Tibial artery (tissue), 4 donors: ENCODE results near the gene UCMA.

Experiments used
- DNase-seq, 2 donors: peaks; one replicate each; pipeline ENCODE4 v3.0.0-alpha.2; 2019
- H3K27ac ChIP-seq, 2 donors: fragments of 200-600 bp; sonication (generic) in 1 of 2; 1 replicate in 1 of 2; 2 replicates in 1 of 2; pipeline ENCODE4 v1.5.1; 2018 to 2019; ENCODE audit warnings: mild to moderate bottlenecking in 1 of 2
- H3K27me3 ChIP-seq, 2 donors: fragments of 200-600 bp; sonication (generic) in 1 of 2; one replicate each; pipeline versions ENCODE4 v1.5.1 to v1.6.0; 2016 to 2019
- H3K36me3 ChIP-seq, 3 donors: fragments of 200-600 bp; sonication (generic) in 2 of 3; one replicate each; pipeline ENCODE4 v1.5.1; 2016 to 2019; ENCODE audit warnings: mild to moderate bottlenecking in 2 of 3
- H3K4me1 ChIP-seq, 4 donors: fragments of 200-600 bp; sonication (generic) in 2 of 4; 1 replicate in 3 of 4; 2 replicates in 1 of 4; pipeline ENCODE4 v1.5.1; 2016 to 2019
- H3K4me3 ChIP-seq, 2 donors: fragments of 200-600 bp; sonication (generic) in 1 of 2; 1 replicate in 1 of 2; 2 replicates in 1 of 2; pipeline ENCODE4 v1.5.1; 2018 to 2019; ENCODE audit warnings: mild to moderate bottlenecking in 2 of 2
- H3K9me3 ChIP-seq, 3 donors: fragments of 200-600 bp; sonication (generic) in 1 of 3; one replicate each; pipeline ENCODE4 v1.5.1; 2016 to 2019
- CTCF ChIP-seq, 2 experiments: fragments of 200-600 bp in 1 of 2; fragments of 450-650 bp in 1 of 2; IDR thresholded peaks; one replicate each; pipeline ENCODE4 v1.5.1; 2017 to 2019; ENCODE audit warnings: antibody characterized with exemption in 2 of 2, mild to moderate bottlenecking in 1 of 2, moderate library complexity in 1 of 2
- intact Hi-C: fragments of 100-400 bp; cut with DNase I; formaldehyde crosslinking; loops from one replicate; pipeline ENCODE4 v1.15.0; 2023; ENCODE audit warnings: low total_unique reads

The UCMA gene

DNA sequence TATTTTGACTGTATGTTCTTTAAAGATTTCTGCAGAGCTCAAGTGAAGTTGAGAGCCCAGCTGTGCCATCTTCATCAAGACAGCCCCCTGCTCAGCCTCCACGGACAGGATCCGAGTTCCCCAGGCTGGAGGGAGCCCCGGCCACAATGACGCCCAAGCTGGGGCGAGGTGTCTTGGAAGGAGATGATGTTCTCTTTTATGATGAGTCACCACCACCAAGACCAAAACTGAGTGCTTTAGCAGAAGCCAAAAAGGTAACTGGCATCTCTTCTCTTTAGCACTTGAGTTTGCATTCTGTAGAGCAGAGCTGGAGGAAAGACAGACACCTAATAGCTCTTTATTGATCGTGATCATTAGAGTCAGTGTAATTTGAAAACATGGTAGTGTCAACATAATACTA is 39.2 kb downstream of the UCMA start:
- Histone ChIP-seq H3K9me3 (no peaks in the 10 kb centered on the region), H3K4me1 (peaks cover 0 to under 1% (median under 1%) of the 10 kb centered on the region in 4 donors), H3K36me3 (no peaks in the 10 kb centered on the region), H3K27ac (no peak overlapping the region), H3K4me3 (no peak overlapping the region), H3K27me3 (no peaks in the 10 kb centered on the region)
- no peak for DNase-seq
- intact Hi-C loops: no loop called here
- TF ChIP-seq CTCF (IDR thresholded peaks at IDR 0.05): no peak

DNA sequence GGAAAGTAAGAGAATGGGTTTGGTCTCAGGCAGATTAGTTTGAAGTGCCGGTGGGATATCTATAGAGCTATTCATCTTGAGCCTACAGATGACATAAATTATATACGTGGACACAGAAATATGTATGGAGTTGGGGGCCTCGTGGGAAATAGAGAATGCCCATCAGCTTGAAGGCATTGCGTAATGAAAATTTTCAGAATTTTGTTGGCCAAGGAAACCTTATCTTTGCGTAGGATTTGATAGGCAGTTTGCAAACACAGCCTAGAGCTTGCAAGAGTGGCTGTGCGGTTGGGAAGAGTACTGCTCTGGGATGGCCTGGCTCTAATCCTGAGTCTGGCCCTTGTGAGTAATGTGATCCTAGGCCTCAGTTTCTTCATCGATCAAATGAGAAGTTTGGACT is 40.5 kb downstream of the UCMA start:
- no peak for TF ChIP-seq CTCF (IDR thresholded peaks at IDR 0.05)
- Histone ChIP-seq H3K36me3 (no peaks in the 10 kb centered on the region), H3K4me3 (no peak overlapping the region), H3K4me1 (peaks cover 0 to 5% (median 1%) of the 10 kb centered on the region in 4 donors), H3K27ac (no peak overlapping the region), H3K9me3 (no peaks in the 10 kb centered on the region), H3K27me3 (no peaks in the 10 kb centered on the region)
- no peak for DNase-seq
- intact Hi-C loops: no loop called here

DNA sequence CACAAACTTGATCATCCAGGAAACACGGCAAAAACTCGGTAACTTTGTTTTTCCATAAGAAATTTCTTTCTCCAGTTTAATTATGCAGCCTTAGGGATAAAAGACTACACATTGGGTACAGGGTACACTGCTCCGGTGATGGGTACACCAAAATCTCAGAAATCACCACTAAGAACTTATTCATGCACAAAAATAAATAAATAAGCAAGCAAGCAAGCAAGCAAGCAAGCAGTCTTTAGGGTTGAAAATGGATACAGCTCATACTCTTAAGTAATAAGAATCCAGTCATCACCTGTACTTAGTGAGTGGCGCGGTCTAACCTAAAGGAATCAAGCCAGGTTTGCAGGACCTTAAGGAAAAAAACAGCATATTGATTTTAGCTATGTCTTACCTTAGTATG is 42.8 kb downstream of the UCMA start:
- intact Hi-C loops: no loop called here
- H3K27ac ChIP-seq: no peak overlapping the region
- peaks cover 0 to 5% (median 1%) of the 10 kb centered on the region in 4 donors for H3K4me1 ChIP-seq
- H3K4me3 ChIP-seq: no peak overlapping the region
- H3K27me3 ChIP-seq: no peaks in the 10 kb centered on the region
- TF ChIP-seq CTCF (IDR thresholded peaks at IDR 0.05): no peak
- H3K9me3 ChIP-seq: no peaks in the 10 kb centered on the region
- no peaks in the 10 kb centered on the region for H3K36me3 ChIP-seq
- DNase-seq: no peak

- DNase-seq: no peak
- Histone ChIP-seq H3K27ac (no peak overlapping the region), H3K4me3 (no peak overlapping the region), H3K36me3 (no peaks in the 10 kb centered on the region), H3K9me3 (no peaks in the 10 kb centered on the region), H3K27me3 (no peaks in the 10 kb centered on the region), H3K4me1 (peaks cover 0 to 5% (median 1%) of the 10 kb centered on the region in 4 donors)
- intact Hi-C loops: no loop called here
- TF ChIP-seq CTCF (IDR thresholded peaks at IDR 0.05): no peak
Observed at GRCh38 chr10:13190816-13191215, 43.4 kb downstream of the UCMA start.

DNA sequence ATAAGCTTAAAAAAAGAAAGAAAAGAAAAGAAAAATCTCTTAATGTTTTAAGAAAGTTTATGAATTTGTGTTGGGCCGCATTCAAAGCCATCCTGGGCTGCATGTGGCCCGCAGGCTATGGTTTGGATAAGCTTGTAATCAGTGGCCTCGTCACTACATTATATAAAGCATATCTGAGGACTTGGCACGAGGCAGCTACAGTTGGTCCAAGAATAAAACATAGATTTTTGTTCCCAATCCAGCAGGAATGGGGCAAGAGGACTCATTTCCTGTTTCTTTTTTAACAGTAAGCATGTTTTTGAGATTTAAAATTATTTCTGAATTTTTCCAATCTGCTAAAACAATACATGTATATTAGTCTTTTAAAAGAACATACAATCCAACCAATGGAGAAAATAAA is 44.2 kb downstream of the UCMA start:
- Histone ChIP-seq H3K27me3 (no peaks in the 10 kb centered on the region), H3K4me3 (no peak overlapping the region), H3K27ac (no peak overlapping the region), H3K9me3 (no peaks in the 10 kb centered on the region), H3K36me3 (no peaks in the 10 kb centered on the region), H3K4me1 (peaks cover 0 to 5% (median 1%) of the 10 kb centered on the region in 4 donors)
- intact Hi-C loops: no loop called here
- TF ChIP-seq CTCF (IDR thresholded peaks at IDR 0.05): no peak
- no peak for DNase-seq

GRCh38 chr10:13188593-13188992 is 45.6 kb downstream of the UCMA start:
- intact Hi-C loops: no loop called here
- no peak for TF ChIP-seq CTCF (IDR thresholded peaks at IDR 0.05)
- no peaks in the 10 kb centered on the region for H3K27me3 ChIP-seq
- no peaks in the 10 kb centered on the region for H3K36me3 ChIP-seq
- DNase-seq: no peak
- no peak overlapping the region for H3K27ac ChIP-seq
- peaks cover 0 to 5% (median 1%) of the 10 kb centered on the region in 4 donors for H3K4me1 ChIP-seq
- H3K4me3 ChIP-seq: no peak overlapping the region
- H3K9me3 ChIP-seq: no peaks in the 10 kb centered on the region
